NT2/D1 (cell line): Measurements from ENCODE around the gene ALPK3.

Experiments used
- SUZ12 ChIP-seq: IDR thresholded peaks from 2 replicates; pipeline ENCODE4 v1.6.1; 2011; ENCODE audit not compliant: insufficient read length, insufficient read depth; ENCODE audit errors: extremely low read depth
- YY1 ChIP-seq: IDR thresholded peaks from 2 replicates; pipeline ENCODE4 v1.6.1; 2011; ENCODE audit not compliant: insufficient read length, insufficient read depth
- ZNF274 ChIP-seq: IDR thresholded peaks from 2 replicates; pipeline ENCODE4 v1.6.1; 2011; ENCODE audit warnings: mild to moderate bottlenecking, low read depth, low read length

- TF ChIP-seq YY1 (no peak), SUZ12 (no peak), ZNF274 (no peak)
These were observed 59.1 kb downstream of the ALPK3 start for GRCh38 chr15:84876269-84876668.
